HG03521 (cell line): Measurements from ENCODE around the gene VMP1.
"Not testable (repeated sequence)": the region's sequence is repeated elsewhere in the genome, so short reads cannot be mapped to it uniquely, and the experiment has no call there.

Experiments used
- ATAC-seq: cut with Tn5 transposase; IDR thresholded peaks from one replicate; pipeline ENCODE4 v1.9.1; 2021; ENCODE audit warnings: mild to moderate bottlenecking, moderate library complexity; ENCODE audit not compliant: unreplicated experiment

Gene VMP1

GRCh38 chr17:59775786-59776350 is 68.4 kb downstream of the VMP1 start:
- no peak for ATAC-seq

- ATAC-seq: no peak
Observed at GRCh38 chr17:59776577-59776976, 69.1 kb downstream of the VMP1 start.

- ATAC-seq: no peak
Observed at GRCh38 chr17:59777033-59777432, 69.6 kb downstream of the VMP1 start.

- no peak for ATAC-seq
Observed at GRCh38 chr17:59778996-59779395, 71.5 kb downstream of the VMP1 start.

- ATAC-seq: no peak
Observed at GRCh38 chr17:59779521-59779920, 72.1 kb downstream of the VMP1 start.

GRCh38 chr17:59780548-59780947 is 73.1 kb downstream of the VMP1 start:
- ATAC-seq: not testable (repeated sequence)

GRCh38 chr17:59783221-59784047 is 76.0 kb downstream of the VMP1 start:
- no peak for ATAC-seq

- no peak for ATAC-seq
Observed at GRCh38 chr17:59785091-59785799, 77.8 kb downstream of the VMP1 start.

GRCh38 chr17:59786213-59786535 is 78.7 kb downstream of the VMP1 start:
- no peak for ATAC-seq

- peak; percentile 85 for ATAC-seq
Observed at GRCh38 chr17:59786536-59787319, 79.3 kb downstream of the VMP1 start.

GRCh38 chr17:59789849-59790248 is 82.4 kb downstream of the VMP1 start:
- ATAC-seq: not testable (repeated sequence)

GRCh38 chr17:59790418-59790817 is 83.0 kb downstream of the VMP1 start:
- ATAC-seq: not testable (repeated sequence)

- ATAC-seq: no peak
Observed at GRCh38 chr17:59790910-59791309, 83.5 kb downstream of the VMP1 start.

- no peak for ATAC-seq
Observed at GRCh38 chr17:59791603-59792457, 84.4 kb downstream of the VMP1 start.

- ATAC-seq: not testable (repeated sequence)
Observed at GRCh38 chr17:59792458-59792823, 85.0 kb downstream of the VMP1 start.

- no peak for ATAC-seq
Observed at GRCh38 chr17:59793205-59793604, 85.8 kb downstream of the VMP1 start.

- no peak for ATAC-seq
Observed at GRCh38 chr17:59796138-59796537, 88.7 kb downstream of the VMP1 start.

- ATAC-seq: no peak
Observed at GRCh38 chr17:59796785-59797205, 89.3 kb downstream of the VMP1 start.

GRCh38 chr17:59798111-59798510 is 90.7 kb downstream of the VMP1 start:
- no peak for ATAC-seq

GRCh38 chr17:59800530-59800942 is 93.1 kb downstream of the VMP1 start:
- ATAC-seq: no peak
